HEK293 (cell line): ENCODE measurements around the gene KIAA1671.
A peak's percentile ranks its signal among the peaks of the same experiment; 100 is the strongest.

Source experiments
- SCRT2 ChIP-seq: fragments of 450-650 bp; formaldehyde crosslinking; IDR thresholded peaks from 2 replicates; pipeline ENCODE4 v1.5.1; 2016; ENCODE audit warnings: missing biosample characterization, missing genetic modification characterization
- ZBTB17 ChIP-seq: fragments of 450-650 bp; formaldehyde crosslinking; IDR thresholded peaks from 2 replicates; pipeline ENCODE4 v1.5.1; 2016; ENCODE audit warnings: missing biosample characterization, missing genetic modification characterization
- ZNF274 ChIP-seq, 2 experiments: fragments of 200-500 bp in 1 of 2; fragments of 450-650 bp in 1 of 2; sonication (Bioruptor generic) in 1 of 2; formaldehyde crosslinking in 1 of 2; IDR thresholded peaks; 2 replicates each; pipeline versions ENCODE4 v1.5.1 to v1.6.1; 2014 to 2016; ENCODE audit warnings: borderline replicate concordance in 1 of 2, inconsistent platforms in 1 of 2, low read length in 1 of 2, missing biosample characterization in 1 of 2, missing genetic modification characterization in 1 of 2
- ZNF354C ChIP-seq: fragments of 450-650 bp; formaldehyde crosslinking; IDR thresholded peaks from 2 replicates; pipeline ENCODE4 v1.5.1; 2016; ENCODE audit warnings: missing biosample characterization, missing genetic modification characterization, low read depth, borderline replicate concordance
- ZNF423 ChIP-seq: fragments of 450-650 bp; formaldehyde crosslinking; IDR thresholded peaks from 2 replicates; pipeline ENCODE4 v1.5.1; 2016; ENCODE audit warnings: missing biosample characterization, missing genetic modification characterization
- TF ChIP-seq, protein P1 (sequence below): fragments of 450-650 bp; formaldehyde crosslinking; IDR thresholded peaks from 2 replicates; pipeline ENCODE4 v1.5.1; 2016; ENCODE audit warnings: missing biosample characterization, missing genetic modification characterization
- TF ChIP-seq, protein P2 (sequence below): fragments of 450-650 bp; formaldehyde crosslinking; IDR thresholded peaks from 2 replicates; pipeline ENCODE4 v1.5.1; 2016; ENCODE audit warnings: missing biosample characterization, missing genetic modification characterization
- TF ChIP-seq, protein P3 (sequence below): fragments of 450-650 bp; formaldehyde crosslinking; IDR thresholded peaks from 2 replicates; pipeline ENCODE4 v1.5.1; 2016; ENCODE audit warnings: missing biosample characterization, missing genetic modification characterization
- TF ChIP-seq, protein P4 (sequence below): fragments of 450-650 bp; formaldehyde crosslinking; IDR thresholded peaks from 2 replicates; pipeline ENCODE4 v1.5.1; 2016; ENCODE audit warnings: missing biosample characterization, missing genetic modification characterization

DNA sequence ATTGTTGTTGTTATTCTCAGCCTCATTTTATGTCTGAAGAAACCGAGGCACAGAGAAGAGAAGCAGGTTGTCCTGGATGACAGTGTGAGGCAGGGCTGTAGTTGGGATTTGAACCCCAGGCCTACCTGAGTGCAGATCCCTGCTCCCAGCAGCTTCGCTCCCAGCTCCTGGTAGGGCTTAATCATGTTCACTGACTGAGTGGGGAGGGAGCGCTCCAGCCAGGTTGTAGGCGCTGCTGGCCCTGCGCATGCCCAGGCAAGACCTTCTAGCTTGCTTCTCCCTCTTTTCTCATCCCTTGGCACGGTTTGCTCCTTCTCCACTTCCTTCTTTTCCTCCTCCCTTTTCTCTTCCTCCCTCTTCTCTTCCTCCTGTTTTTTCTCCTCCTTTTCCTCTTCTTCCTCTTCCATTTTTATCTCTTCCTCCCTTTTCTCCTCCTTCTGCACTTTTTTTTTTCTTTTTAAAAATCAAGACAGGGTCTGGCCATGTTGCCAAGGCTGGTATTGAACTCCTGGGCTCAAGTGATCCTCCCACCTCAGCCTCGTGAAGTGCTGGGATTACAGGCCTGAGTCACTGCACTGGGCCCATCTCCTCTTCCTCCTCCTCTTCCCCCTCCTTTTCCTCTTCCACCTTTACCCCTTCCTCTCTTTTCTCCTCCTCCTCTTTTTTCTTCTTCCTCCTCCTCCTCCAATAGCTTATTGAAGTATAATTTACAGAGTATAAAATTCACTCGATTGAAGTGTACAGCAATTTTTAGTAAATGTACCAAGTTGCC is 109.3 kb downstream of the KIAA1671 start:
- TF ChIP-seq ZNF423 (no peak), ZBTB17 (tag by site-specific recombination) (0 out of 2 replicates have a peak, but pooled peaks have one; percentile 19), SCRT2 (tag by site-specific recombination) (no peak), ZNF274 (IDR thresholded peaks at IDR 0.05; ENCODE audit: low read length) (no peak), ZNF274 (tag by site-specific recombination; IDR thresholded peaks at IDR 0.05; ENCODE audit: borderline replicate concordance) (no peak), ZNF354C (tag by site-specific recombination) (no peak)
- TF ChIP-seq, protein P1, sequence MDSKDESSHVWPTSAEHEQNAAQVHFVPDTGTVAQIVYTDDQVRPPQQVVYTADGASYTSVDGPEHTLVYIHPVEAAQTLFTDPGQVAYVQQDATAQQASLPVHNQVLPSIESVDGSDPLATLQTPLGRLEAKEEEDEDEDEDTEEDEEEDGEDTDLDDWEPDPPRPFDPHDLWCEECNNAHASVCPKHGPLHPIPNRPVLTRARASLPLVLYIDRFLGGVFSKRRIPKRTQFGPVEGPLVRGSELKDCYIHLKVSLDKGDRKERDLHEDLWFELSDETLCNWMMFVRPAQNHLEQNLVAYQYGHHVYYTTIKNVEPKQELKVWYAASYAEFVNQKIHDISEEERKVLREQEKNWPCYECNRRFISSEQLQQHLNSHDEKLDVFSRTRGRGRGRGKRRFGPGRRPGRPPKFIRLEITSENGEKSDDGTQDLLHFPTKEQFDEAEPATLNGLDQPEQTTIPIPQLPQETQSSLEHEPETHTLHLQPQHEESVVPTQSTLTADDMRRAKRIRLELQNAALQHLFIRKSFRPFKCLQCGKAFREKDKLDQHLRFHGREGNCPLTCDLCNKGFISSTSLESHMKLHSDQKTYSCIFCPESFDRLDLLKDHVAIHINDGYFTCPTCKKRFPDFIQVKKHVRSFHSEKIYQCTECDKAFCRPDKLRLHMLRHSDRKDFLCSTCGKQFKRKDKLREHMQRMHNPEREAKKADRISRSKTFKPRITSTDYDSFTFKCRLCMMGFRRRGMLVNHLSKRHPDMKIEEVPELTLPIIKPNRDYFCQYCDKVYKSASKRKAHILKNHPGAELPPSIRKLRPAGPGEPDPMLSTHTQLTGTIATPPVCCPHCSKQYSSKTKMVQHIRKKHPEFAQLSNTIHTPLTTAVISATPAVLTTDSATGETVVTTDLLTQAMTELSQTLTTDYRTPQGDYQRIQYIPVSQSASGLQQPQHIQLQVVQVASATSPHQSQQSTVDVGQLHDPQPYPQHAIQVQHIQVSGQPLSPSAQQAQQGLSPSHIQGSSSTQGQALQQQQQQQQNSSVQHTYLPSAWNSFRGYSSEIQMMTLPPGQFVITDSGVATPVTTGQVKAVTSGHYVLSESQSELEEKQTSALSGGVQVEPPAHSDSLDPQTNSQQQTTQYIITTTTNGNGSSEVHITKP (tag by site-specific recombination): peak; percentile 73
- TF ChIP-seq, protein P2, sequence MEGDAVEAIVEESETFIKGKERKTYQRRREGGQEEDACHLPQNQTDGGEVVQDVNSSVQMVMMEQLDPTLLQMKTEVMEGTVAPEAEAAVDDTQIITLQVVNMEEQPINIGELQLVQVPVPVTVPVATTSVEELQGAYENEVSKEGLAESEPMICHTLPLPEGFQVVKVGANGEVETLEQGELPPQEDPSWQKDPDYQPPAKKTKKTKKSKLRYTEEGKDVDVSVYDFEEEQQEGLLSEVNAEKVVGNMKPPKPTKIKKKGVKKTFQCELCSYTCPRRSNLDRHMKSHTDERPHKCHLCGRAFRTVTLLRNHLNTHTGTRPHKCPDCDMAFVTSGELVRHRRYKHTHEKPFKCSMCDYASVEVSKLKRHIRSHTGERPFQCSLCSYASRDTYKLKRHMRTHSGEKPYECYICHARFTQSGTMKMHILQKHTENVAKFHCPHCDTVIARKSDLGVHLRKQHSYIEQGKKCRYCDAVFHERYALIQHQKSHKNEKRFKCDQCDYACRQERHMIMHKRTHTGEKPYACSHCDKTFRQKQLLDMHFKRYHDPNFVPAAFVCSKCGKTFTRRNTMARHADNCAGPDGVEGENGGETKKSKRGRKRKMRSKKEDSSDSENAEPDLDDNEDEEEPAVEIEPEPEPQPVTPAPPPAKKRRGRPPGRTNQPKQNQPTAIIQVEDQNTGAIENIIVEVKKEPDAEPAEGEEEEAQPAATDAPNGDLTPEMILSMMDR (tag by site-specific recombination): no peak
- TF ChIP-seq, protein P3, sequence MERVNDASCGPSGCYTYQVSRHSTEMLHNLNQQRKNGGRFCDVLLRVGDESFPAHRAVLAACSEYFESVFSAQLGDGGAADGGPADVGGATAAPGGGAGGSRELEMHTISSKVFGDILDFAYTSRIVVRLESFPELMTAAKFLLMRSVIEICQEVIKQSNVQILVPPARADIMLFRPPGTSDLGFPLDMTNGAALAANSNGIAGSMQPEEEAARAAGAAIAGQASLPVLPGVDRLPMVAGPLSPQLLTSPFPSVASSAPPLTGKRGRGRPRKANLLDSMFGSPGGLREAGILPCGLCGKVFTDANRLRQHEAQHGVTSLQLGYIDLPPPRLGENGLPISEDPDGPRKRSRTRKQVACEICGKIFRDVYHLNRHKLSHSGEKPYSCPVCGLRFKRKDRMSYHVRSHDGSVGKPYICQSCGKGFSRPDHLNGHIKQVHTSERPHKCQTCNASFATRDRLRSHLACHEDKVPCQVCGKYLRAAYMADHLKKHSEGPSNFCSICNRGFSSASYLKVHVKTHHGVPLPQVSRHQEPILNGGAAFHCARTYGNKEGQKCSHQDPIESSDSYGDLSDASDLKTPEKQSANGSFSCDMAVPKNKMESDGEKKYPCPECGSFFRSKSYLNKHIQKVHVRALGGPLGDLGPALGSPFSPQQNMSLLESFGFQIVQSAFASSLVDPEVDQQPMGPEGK (tag by site-specific recombination): no peak
- TF ChIP-seq, protein P4, sequence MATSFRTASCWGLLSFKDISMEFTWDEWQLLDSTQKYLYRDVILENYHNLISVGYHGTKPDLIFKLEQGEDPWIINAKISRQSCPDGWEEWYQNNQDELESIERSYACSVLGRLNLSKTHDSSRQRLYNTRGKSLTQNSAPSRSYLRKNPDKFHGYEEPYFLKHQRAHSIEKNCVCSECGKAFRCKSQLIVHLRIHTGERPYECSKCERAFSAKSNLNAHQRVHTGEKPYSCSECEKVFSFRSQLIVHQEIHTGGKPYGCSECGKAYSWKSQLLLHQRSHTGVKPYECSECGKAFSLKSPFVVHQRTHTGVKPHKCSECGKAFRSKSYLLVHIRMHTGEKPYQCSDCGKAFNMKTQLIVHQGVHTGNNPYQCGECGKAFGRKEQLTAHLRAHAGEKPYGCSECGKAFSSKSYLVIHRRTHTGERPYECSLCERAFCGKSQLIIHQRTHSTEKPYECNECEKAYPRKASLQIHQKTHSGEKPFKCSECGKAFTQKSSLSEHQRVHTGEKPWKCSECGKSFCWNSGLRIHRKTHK: no peak
